ENCODE data around the gene CROCC. TPM values are rescaled to one million over a fixed set of nuclear protein-coding genes. Genes with fewer than 3 reads are reported as not detected.

Gene CROCC
- polyA plus RNA-seq, 1 donor (not counting 4 experiments of a cell fraction or from before 2014, with no cell fraction given), result 8.2 TPM

- FAIRE-seq, result no peak
- no peak for TF ChIP-seq EZH2 (IDR thresholded peaks at IDR 0.05; ENCODE audit: low read length)
- TF ChIP-seq CTCF (optimal IDR thresholded peaks at IDR 0.05 in 1 of 3, IDR thresholded peaks at IDR 0.05 in 1 of 3, conservative IDR thresholded peaks at IDR 0.05 in 1 of 3; ENCODE audit: extremely low read depth in 1 of 3, insufficient read depth in 2 of 3, low read length in 3 of 3), result no peak
- Histone ChIP-seq H3K79me2 (ENCODE audit: control insufficient read depth, insufficient read depth, low read length) (peaks cover 10% of the 10 kb centered on the region), H3K4me2 (ENCODE audit: control insufficient read depth, extremely low read depth, insufficient read depth, low read depth, low read length) (no peak overlapping the region), H3K4me1 (ENCODE audit: control insufficient read depth, extremely low read depth, insufficient read depth, low read length) (peaks cover 11% of the 10 kb centered on the region), H4K20me1 (ENCODE audit: control insufficient read depth, extremely low read depth, insufficient read depth, low read length) (peaks cover 8% of the 10 kb centered on the region), H3K9me1 (ENCODE audit: control insufficient read depth, extremely low read depth, insufficient read depth, low read length) (peaks cover 5% of the 10 kb centered on the region), H2AFZ (ENCODE audit: control insufficient read depth, low read length) (no peak overlapping the region), H3K27ac (ENCODE audit: control insufficient read depth, insufficient read depth, low read length) (no peak overlapping the region), H3K36me3 (ENCODE audit: control insufficient read depth in 2 of 2, extremely low read depth in 1 of 2, insufficient read depth in 2 of 2, low read length in 2 of 2) (peaks cover 26 to 40% of the 10 kb centered on the region in 2 experiments), H3K27me3 (ENCODE audit: control insufficient read depth, extremely low read depth, insufficient read depth, low read length) (no peaks in the 10 kb centered on the region), H3K9ac (ENCODE audit: control insufficient read depth, extremely low read depth, insufficient read depth, low read length) (no peak overlapping the region), H3K4me3 (ENCODE audit: control insufficient read depth in 2 of 3, extremely low read depth in 1 of 3, insufficient read depth in 2 of 3, low read depth in 1 of 3, low read length in 3 of 3) (no peak overlapping the region), H3K9me3 (ENCODE audit: control insufficient read depth, low read depth, low read length) (no peaks in the 10 kb centered on the region)
- dilution Hi-C loops (cut with MboI; ENCODE audit: extremely low pct_ligation_motif_present, low sequenced_read_pairs), result no loop called here
- DNase-seq (ENCODE audit: low read depth, low spot score), result no peak
Observed at GRCh38 chr1:17005365-17005740, 83.6 kb downstream of the CROCC start.

- Histone ChIP-seq H3K79me2 (ENCODE audit: control insufficient read depth, insufficient read depth, low read length) (peaks cover 18% of the 10 kb centered on the region), H3K27me3 (ENCODE audit: control insufficient read depth, extremely low read depth, insufficient read depth, low read length) (no peaks in the 10 kb centered on the region), H3K9me1 (ENCODE audit: control insufficient read depth, extremely low read depth, insufficient read depth, low read length) (peaks cover 5% of the 10 kb centered on the region), H3K4me3 (ENCODE audit: control insufficient read depth in 2 of 3, extremely low read depth in 1 of 3, insufficient read depth in 2 of 3, low read depth in 1 of 3, low read length in 3 of 3) (no peak overlapping the region), H3K4me2 (ENCODE audit: control insufficient read depth, extremely low read depth, insufficient read depth, low read depth, low read length) (no peak overlapping the region), H4K20me1 (ENCODE audit: control insufficient read depth, extremely low read depth, insufficient read depth, low read length) (peaks cover 11% of the 10 kb centered on the region), H3K9ac (ENCODE audit: control insufficient read depth, extremely low read depth, insufficient read depth, low read length) (no peak overlapping the region), H3K9me3 (ENCODE audit: control insufficient read depth, low read depth, low read length) (no peaks in the 10 kb centered on the region), H2AFZ (ENCODE audit: control insufficient read depth, low read length) (no peak overlapping the region), H3K4me1 (ENCODE audit: control insufficient read depth, extremely low read depth, insufficient read depth, low read length) (peaks cover 20% of the 10 kb centered on the region), H3K36me3 (ENCODE audit: control insufficient read depth in 2 of 2, extremely low read depth in 1 of 2, insufficient read depth in 2 of 2, low read length in 2 of 2) (peaks cover 19 to 27% of the 10 kb centered on the region in 2 experiments), H3K27ac (ENCODE audit: control insufficient read depth, insufficient read depth, low read length) (no peak overlapping the region)
- TF ChIP-seq EZH2 (IDR thresholded peaks at IDR 0.05; ENCODE audit: low read length) (no peak), CTCF (optimal IDR thresholded peaks at IDR 0.05 in 1 of 3, IDR thresholded peaks at IDR 0.05 in 1 of 3, conservative IDR thresholded peaks at IDR 0.05 in 1 of 3; ENCODE audit: extremely low read depth in 1 of 3, insufficient read depth in 2 of 3, low read length in 3 of 3) (no peak)
- no peak for DNase-seq (ENCODE audit: low read depth, low spot score)
- FAIRE-seq, result no peak
- dilution Hi-C loops (cut with MboI; ENCODE audit: extremely low pct_ligation_motif_present, low sequenced_read_pairs), result no loop called here
Observed at GRCh38 chr1:17007121-17007520, 85.4 kb downstream of the CROCC start.
